Urothelium cell line (cell line): ENCODE results near the gene CCBE1.

Experiments
- DNase-seq: peaks from one replicate; pipeline ENCODE4 v3.0.0; 2011; ENCODE audit warnings: low spot score, mixed read lengths
- FAIRE-seq: peaks from 2 replicates; lab custom pipeline; 2011; peaks lifted over from hg19 to GRCh38; lab: Jason Lieb, UNC

The CCBE1 gene

GRCh38 chr18:59576541-59577385, 120.5 kb downstream of the CCBE1 start:
- FAIRE-seq (no peak), DNase-seq (no peak)

DNA sequence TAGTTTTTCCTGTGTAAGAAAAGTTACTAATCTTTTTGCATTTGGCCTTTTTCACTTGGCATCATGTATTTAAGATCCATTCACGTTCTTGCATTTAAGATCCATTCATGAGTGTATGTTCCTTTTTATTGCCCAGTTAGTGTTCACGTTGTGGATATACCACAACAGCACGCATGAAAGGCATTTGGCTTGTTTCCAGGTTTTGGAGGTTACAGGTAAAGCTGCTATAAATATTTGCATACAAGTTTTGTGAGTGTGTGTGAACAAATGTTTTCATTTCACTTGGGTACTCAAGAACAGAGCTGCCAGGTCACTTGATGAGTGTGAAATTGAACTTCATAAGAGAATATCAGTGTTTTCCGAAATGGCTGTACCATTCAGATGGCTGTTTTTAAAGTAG, 121.2 kb downstream of the CCBE1 start:
- DNase-seq = no peak
- no peak for FAIRE-seq

DNA sequence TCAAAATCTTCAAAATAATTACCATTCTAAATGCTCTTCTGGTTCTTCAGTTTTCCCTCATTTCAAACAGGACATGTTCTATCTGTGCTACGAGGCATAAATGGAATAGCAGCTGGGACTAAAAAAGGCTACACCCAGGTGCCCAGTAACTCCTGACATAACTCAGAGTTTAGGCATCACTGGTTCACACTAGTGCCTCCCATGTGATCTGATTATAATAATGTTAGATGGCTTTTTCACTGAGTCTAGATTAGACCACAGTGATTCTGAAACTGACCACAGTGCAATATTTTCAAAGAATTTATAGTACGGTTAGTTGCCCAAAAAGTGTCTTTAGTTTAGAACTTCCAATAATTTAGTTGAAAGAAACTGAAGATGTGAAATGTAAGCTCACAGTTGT, 123.3 kb downstream of the CCBE1 start:
- DNase-seq (no peak), FAIRE-seq (no peak)

GRCh38 chr18:59571902-59572301, 125.3 kb downstream of the CCBE1 start:
- FAIRE-seq (no peak), DNase-seq (no peak)

GRCh38 chr18:59570796-59571195, 126.4 kb downstream of the CCBE1 start:
- DNase-seq = no peak
- no peak for FAIRE-seq

- no peak for DNase-seq
- FAIRE-seq = no peak
Measured at GRCh38 chr18:59570101-59570775, 127.0 kb downstream of the CCBE1 start.

DNA sequence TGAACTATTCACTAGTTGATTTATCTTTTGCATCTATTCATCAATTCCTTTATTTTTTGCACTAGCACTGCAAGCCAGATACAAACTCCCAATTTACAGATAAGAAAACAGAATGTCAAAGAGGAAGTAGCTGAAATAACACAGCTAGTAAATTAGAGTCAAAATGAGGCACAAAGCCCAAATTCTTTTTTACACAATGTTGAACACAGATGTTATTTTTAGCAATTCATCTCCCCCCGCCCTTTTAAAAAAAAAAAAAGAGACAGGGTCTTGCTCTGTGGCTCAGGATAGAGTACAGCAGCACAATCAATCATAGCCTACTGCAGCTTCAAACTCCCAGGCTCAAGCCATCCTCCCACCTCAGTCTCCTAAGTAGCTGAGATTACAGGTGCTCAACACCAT, 127.8 kb downstream of the CCBE1 start:
- DNase-seq (no peak), FAIRE-seq (no peak)

DNA sequence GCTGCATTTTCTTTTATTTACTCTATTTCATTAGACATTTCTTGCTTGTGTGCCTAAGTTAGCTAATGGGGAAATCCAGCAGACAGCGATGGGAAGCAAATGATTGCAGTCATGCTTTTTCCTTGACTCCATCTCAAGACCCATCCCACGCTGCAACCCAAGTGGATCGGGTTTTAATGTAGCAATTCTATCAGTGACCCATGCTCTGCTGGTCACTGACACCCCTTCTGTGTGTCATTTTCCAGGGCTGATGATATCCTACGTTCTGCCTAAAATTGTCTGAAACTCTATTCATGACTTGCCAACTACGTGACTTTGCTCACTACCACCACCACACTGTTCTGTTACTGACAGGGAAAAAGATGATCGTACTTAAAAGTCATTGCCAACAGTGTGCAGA, 129.8 kb downstream of the CCBE1 start:
- DNase-seq (no peak), FAIRE-seq (no peak)

DNA sequence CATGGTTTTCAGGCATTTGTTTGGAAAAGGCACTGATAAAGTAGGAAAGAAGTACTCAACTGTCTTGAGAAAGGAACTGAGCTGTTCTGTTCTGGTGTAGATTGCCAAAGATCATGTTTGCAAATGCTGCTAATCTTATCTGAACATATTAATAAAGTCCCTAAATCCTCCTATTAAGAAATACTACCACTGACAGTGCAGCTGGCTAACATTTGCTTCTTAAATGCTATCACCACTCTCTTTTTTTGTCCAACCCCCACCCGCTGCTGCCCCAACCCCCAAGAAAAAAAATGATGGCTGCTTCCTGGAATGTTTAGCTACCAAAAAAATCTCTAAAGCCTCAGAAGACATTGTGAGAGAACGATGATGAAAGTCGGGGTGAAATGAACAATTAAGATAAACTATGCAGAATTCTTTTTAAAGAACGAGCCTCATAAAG, 130.7 kb downstream of the CCBE1 start:
- DNase-seq = no peak
- no peak for FAIRE-seq

DNA sequence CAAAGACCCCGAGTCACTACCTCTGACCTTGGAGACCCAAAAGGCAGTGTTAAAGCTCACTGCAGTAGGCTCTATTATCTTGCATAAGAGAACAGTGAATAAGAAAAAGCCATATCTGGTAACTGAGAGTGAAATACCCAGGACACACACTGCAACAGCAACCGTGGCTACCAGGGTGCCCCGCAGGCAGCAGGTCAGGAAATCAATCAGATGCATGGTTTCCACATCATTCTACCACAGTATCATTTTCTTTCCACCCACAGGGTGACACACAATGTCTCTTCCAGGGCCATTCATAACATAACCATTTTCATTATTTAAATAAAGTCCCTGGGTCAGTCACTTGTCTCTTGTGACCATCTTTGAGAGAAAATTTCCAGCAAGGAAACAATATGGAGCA, 131.3 kb downstream of the CCBE1 start:
- DNase-seq = no peak
- FAIRE-seq = no peak

GRCh38 chr18:59564561-59564960, 132.7 kb downstream of the CCBE1 start:
- FAIRE-seq (no peak), DNase-seq (no peak)

DNA sequence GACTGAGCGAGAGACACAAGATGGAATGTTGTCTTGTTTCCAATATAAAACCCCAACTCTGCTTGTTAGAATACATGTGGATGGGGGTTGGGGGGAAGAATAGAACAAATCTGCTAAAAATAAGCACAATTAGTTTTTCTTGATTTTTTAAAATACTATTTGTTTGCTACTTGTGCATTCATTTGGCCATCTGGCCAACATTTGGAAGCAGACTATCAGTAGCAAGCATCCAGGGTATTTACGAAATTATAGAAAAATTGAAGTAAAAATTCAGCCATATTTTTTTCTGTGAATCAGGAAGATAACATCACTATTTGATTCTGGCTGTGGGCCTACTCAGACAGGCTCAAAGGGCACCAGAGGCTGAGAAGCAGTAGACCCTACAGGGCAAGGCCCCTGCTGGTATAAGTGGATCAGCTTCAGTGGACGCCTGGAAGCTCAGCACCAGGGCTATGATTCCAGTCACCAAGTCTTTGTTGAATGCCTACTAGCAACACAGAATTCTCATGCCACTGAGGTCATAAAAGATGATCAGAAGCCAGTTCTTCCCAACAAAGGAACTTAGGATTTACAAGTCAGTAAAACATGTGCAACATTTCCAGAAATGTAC, 133.9 kb downstream of the CCBE1 start:
- FAIRE-seq (no peak), DNase-seq (no peak)

- FAIRE-seq (no peak), DNase-seq (no peak)
Measured at GRCh38 chr18:59562751-59563150, 134.5 kb downstream of the CCBE1 start.

- no peak for FAIRE-seq
Measured at GRCh38 chr18:59561612-59562011, 135.6 kb downstream of the CCBE1 start.

GRCh38 chr18:59560556-59560955, 136.7 kb downstream of the CCBE1 start:
- FAIRE-seq (no peak), DNase-seq (no peak)

More at GRCh38 chr18:59561612-59562011, 135.6 kb downstream of the CCBE1 start:
- DNase-seq = no peak

DNA sequence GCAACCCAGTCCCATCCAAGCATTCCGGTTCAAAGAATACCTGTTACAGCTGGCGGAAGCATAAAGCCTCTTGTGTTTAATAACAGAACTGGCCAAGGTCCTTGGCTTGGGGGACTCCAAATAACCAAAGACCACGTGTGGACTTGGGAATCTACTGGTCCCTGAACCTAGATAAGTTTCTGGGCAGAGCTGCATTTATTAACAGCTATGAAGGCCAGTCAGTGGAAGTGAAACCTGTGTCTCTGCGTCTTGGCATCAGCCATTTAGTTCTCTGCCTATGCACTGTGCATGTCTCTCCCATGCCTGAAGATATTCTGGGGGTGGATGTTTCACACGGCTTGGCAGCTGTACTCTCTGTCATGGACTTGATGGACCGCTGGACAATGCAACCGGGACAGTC, 137.7 kb downstream of the CCBE1 start:
- DNase-seq (no peak), FAIRE-seq (no peak)

DNA sequence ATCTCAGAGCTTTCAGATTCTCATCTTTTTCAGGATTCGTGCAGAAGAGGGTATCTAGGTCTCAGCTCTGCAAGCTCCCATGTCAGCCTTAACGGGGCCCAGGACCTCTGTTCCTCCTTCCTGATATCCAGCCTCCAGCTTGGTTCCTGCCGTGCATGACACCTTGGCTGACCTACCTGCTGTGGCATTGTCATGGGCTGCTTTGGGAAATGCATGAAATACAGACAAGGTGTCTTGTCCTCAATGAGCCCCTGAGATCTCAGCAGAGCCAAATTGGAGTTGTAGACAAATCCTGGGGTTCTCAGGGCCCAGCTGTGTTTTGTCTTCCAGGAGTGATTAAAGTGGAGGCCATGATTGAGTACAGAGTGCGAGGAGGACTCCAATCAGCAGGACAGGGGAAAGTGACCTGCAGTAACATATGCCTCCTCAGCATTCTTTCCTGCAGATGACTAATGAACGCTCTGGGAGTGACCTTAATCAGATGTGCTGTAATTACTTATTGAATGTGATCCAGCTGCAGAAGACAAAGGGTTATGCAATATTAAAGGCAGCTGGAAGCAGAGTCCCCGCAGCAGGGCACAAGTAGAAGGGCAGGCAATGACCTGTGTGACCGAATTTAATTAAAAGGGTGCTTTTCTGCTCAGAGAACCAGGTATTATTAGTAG, 141.1 kb downstream of the CCBE1 start:
- DNase-seq = no peak

GRCh38 chr18:59554796-59555335, 142.4 kb downstream of the CCBE1 start:
- FAIRE-seq (no peak), DNase-seq (no peak)

More for the DNA sequence above, 141.1 kb downstream of the CCBE1 start:
- FAIRE-seq = no peak

GRCh38 chr18:59553273-59553870, 143.9 kb downstream of the CCBE1 start:
- no peak for FAIRE-seq
- no peak for DNase-seq

- FAIRE-seq (no peak), DNase-seq (no peak)
Measured at GRCh38 chr18:59551902-59552635, 145.2 kb downstream of the CCBE1 start.
